EL (cell line): ENCODE measurements around the gene KRR1.
A peak's percentile ranks its signal among the peaks of the same experiment; 100 is the strongest.
"Not testable (repeated sequence)": the region's sequence is repeated elsewhere in the genome, so short reads cannot be mapped to it uniquely, and the experiment has no call there.

Experiments used
- DNase-seq: peaks from one replicate; pipeline ENCODE4 v3.0.0-alpha.2; 2016

Gene KRR1

GRCh38 chr12:75522124-75522523 lies 10.7 kb upstream of the KRR1 start:
- DNase-seq, result not testable (repeated sequence)

DNA sequence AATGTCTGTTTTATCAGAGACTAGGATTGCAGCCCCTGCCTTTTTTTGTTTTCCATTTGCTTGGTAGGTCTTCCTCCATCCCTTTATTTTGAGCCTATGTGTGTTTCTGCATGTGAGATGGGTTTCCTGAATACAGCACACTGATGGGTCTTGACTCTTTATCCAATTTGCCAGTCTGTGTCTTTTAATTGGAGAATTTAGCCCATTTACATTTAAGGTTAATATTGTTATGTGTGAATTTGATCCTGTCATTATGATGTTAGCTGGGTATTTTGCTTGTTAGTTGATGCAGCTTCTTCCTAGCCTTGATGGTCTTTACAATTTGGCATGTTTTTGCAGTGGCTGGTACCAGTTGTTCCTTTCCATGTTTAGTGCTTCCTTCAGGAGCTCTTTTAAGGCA lies 9.8 kb upstream of the KRR1 start:
- DNase-seq, result not testable (repeated sequence)

DNA sequence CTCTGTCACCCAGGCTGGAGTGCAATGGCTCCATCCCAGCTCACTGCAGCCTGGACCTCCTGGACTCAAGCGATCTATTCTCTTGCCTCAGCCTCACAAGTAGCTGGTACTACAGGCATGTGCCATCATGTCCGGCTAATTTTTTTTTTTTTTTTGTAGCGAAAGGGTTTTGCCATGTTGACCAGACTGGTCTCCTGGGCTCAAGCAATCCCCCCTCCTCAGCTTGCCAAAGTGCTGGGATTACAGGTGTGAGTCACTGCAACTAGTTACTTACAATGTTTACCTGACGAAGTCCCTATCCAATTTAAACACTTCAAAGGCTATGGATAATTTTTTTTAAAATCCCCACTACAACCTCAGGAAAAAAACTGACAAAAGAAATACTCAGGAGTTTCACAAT lies 1.8 kb downstream of the KRR1 start:
- no peak for DNase-seq

DNA sequence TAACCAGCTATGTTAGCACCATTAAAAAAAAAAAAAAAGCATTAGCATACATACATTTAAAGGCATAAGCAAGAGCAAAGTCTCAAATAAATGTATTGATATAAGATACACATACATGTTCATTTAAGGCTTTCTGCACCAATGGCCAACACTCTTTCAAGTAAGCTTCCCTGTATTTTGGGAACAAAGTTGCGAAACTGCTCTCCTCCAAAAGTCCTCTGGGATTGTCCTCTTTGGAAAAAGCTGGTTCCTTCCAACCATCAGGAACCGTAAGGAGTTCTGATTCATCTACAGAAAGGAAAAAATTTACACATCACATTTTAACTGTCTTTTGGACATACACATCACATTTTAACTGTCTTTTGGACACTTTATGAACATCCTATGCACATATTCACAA lies 3.2 kb downstream of the KRR1 start:
- no peak for DNase-seq

GRCh38 chr12:75507086-75507485 lies 4.3 kb downstream of the KRR1 start:
- no peak for DNase-seq

DNA sequence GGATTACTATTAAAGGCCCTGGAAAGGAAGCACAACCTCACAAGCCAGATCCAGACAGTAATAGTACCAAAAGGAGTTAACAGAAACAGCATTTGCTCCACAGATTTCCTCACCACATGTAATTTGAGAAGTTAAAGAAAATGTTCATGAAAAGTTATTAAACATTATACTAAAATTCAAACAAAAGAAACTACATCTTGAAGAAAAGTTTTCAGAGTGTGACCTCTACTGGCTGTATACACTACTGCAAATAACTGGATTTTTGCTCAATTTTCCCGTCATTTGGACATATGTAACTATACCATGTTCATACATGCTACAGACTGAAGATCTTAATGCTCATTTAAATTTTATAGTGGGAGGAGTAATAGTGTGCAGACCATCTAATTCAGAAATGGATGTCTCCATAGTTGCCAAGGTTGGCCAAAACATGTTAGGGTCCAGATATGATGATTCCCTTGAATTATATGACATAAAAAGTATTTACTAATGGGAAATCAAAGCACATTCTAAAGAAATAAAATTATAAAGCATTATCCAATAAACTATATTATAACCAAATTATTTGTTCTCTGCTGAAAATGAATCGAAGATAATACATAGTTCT lies 5.6 kb downstream of the KRR1 start:
- peak; percentile 19 for DNase-seq

DNA sequence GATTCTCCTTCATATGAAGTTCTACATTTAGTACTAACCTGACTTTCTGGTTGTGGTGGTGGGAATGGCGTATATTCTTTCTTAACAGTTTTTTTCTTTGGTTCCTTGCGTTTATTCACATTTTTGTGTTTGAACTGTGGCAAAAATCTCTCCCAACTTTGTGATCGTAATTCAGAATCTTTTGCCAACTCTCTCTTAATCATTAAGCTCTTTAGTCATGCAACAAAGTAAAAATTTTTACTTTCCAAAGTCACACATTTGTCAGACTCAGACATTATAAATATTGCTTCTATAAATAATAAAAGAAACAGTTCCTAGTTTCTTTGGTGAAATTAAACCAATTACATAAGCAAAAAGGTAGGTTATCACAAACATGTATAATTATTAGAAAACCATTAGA lies 7.5 kb downstream of the KRR1 start:
- DNase-seq, result no peak

DNA sequence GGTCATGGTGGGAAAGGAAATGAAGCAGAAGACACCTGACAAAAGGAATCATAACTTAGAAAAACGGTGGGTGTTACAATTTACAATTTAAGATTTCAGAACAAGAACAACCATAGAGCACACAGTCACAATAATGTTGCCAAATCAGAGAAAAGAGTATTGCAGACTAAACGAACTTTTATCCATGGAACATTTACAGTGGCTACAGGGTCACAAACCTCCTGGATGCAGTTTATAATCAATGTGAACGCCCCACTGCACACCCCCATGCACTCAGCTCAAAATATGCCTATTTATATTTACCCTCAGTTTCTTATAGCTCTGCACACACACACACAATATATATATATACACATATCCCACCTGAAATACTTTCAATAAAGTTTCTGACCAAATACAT lies 8.0 kb downstream of the KRR1 start:
- no peak for DNase-seq

DNA sequence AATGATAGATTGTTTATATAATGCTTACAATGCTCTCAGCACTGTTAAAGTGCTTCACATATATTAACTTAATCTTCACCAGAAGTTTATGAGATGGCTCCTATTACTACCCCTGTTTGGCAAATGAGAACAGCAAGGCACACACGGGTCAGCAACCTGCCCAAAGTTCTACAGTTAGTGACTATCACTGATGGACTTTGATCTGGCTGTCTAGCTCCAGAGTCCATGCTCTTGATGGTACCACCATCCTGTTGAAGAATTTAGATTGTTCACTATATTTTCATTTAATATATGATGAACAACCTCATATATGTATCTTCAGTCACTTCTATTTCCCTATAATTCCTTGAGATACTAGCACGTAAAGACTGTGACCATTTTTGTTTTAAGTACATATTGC lies 20.2 kb downstream of the KRR1 start:
- DNase-seq, result no peak

- DNase-seq, result peak; percentile 79
These were observed 21.7 kb downstream of the KRR1 start for GRCh38 chr12:75489613-75490210.

DNA sequence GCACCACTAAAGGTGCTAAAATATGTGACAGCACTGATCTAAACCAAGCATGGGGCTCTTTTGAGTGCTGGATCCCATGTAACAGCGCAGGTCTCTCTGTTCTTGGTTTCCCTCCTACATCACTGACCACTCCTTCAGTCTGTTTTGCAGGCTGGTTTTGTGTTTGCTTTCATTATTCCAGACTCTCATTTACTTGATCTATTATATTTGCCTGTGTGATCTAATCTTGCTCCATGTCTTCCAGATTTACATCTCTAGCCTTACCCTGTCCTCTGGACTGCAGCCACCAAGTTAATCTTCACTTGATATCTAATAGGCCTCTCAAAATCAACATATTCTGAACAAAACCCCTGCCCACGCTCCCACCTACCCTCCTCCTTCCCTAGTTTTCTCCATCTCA lies 22.2 kb downstream of the KRR1 start:
- DNase-seq, result no peak

- peak; percentile 62 for DNase-seq
These were observed 22.9 kb downstream of the KRR1 start for GRCh38 chr12:75488553-75488952.

DNA sequence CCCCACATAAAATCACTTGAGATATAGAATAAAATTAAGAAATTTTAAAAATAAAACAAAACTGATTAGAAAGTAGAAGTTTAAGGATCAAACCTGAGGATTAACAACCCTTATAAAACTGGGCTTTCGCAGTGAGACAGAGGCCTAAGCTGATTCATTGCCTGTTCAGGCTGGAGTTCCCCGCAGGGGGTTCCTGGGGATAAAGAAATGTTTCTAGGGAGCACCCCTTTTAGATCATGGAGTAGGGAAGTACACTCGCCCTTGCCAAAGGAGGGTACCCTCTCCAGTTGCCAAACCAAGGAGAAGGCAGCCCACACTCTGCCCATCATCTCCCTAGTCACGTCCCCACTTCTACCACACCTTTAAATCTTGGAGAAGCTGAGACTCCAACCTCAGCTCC lies 24.1 kb downstream of the KRR1 start:
- DNase-seq, result no peak

GRCh38 chr12:75484450-75484849 lies 27.0 kb downstream of the KRR1 start:
- DNase-seq, result not testable (repeated sequence)

DNA sequence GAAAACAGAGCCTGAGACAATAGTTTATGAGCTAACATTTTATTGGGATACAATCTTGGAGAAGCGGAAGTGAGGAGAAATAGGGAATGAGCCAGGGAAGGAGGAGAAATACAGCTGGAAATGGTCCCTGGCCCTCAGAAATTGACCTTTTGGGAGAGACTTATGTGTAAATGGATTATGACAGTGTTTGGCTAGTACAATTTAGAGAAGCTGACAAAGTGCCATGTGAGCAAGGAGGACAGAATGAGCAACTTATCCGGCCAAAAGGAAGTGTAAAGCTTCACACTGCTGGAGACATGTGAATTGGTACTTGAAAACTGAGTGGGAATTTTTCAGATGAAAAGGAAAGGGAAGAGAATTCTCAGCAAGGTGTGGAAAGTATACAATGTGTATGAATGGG lies 28.0 kb downstream of the KRR1 start:
- peak; percentile 29 for DNase-seq

GRCh38 chr12:75482646-75483045 lies 28.8 kb downstream of the KRR1 start:
- DNase-seq, result peak; percentile 13

GRCh38 chr12:75481774-75482173 lies 29.6 kb downstream of the KRR1 start:
- DNase-seq, result peak; percentile 74

DNA sequence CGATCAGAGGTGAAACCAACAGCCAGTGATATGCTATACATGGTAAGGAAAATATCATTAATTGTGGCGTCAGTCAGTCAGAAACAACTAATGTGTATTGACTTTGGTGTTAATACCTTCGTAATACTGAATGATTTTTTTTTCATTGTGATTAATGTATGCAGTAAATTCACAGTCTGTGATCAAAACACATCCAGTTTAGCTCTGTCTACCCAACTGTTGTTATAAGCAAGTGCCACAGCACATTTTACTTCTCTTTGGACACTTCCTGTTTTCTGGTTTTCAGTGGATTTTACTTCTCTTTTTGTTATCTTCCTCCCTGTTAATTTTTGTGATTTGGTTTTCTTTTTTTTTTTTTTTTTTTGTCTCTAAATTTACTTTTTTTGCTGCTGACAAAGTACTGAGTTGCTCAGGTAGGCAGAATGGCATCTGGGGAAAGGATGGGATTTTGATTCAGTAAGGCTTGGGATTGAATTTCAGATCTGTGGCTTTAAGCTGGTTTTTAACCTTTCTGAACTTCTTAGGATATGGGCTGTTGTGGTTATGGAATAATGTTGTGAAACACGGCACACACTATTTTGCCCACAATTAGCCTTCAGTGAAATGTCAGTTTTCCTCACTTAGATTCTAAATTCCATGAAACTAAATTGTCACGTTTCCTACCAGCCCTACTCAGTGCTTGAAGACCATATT lies 30.2 kb downstream of the KRR1 start:
- DNase-seq, result peak; percentile 35

- peak; percentile 97 for DNase-seq
These were observed 30.9 kb downstream of the KRR1 start, which contains the start of gene GLIPR1 for GRCh38 chr12:75480469-75480949. TSS of gene GLIPR1 (plus strand) at chr12:75480755. CDS start at chr12:75480881, 126 bp downstream.

DNA sequence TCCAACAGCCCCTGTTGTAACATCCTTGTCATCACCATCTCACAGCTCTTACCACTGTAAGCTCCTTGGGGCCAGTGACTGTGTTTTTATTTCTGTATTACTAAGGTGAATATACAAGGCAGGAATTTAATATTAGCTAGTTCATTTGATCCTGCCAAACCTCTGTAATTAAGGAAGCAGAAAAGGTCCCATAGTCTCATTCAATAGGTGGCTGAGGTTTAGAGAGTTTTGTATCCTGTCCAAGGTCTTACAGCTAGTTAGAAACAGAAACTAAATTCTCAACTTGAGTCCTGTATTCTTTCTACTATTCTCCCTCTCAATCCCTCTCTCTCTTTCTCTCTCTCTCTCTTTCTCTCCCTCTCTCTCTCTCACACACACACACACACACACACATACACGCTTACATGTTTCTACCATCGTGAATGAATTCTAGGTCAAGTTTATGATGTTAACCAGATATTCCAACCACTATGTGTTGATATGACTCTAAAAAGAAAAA lies 31.4 kb downstream of the KRR1 start:
- DNase-seq, result peak; percentile 59

GRCh38 chr12:75478116-75478794 lies 33.2 kb downstream of the KRR1 start:
- peak; percentile 35 for DNase-seq

DNA sequence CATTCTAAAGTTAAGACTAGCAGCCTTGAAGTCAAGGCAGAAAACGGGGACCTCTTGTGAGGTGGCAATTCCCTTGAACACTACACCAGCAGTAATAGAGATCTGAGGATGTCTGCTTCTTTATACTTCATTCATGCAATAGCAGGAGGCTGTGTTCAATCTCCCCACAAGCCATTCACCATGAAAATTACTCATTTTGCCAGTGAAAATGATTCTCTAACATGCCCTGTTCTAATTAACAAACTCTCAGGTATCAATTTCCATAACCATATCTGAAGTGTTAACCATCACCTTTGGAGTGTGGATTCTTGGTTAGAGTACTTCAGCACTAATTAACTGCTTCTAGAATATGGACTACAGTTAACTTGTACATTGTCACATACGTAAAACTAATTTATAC lies 34.3 kb downstream of the KRR1 start:
- no peak for DNase-seq

DNA sequence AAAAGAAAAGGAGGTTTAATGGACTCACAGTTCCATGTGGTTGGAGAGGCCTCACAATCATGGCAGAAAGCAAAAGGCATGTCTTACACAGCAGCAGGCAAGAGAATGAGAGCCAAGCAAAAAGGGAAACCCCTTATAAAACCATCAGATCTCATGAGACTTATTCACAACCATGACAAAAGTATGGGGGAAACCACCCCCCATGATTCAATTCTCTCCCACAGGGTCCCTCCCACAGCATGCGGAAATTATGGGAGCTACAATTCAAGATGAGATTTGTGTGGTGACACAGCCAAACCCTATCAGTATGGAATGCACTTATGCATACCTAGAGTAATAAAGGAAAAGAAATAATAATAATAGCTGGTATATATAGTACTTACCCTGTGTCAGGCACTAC lies 35.3 kb downstream of the KRR1 start:
- DNase-seq, result no peak
